IMR-90 (cell line): ENCODE data around the gene NT5M. TPM values are rescaled to one million over a fixed set of nuclear protein-coding genes. Genes with fewer than 3 reads are reported as not detected.

Source experiments
- ATAC-seq: fragments of 200-7000 bp; cut with Tn5 transposase; 2 replicates; pipeline ENCODE4 v1.9.1; 2020; ENCODE audit warnings: low read depth, mild to moderate bottlenecking, moderate library complexity
- BruUV-seq: library from RNA; stranded (reverse); fragments of 400-500 nt; replicated peaks from 2 replicates; lab custom pipeline; 2021; lab: Mats Ljungman, UMichigan
- CTCF ChIA-PET: fragments of 300-600 bp; formaldehyde crosslinking; extraction: SDS; loops from one replicate; lab custom pipeline; 2021; ENCODE audit warnings: antibody characterized with exemption; lab: Yijun Ruan, JAX
- POLR2A ChIA-PET: fragments of 300-600 bp; sonication (Branson Sonifier 250); formaldehyde crosslinking; loops from one replicate; lab custom pipeline; 2022; ENCODE audit warnings: antibody characterized with exemption; ENCODE audit not compliant: unreplicated experiment; lab: Charles Lee
- DNase-seq: peaks from one replicate; pipeline ENCODE4 v3.0.0; 2013
- H2AFZ ChIP-seq: replicated peaks from 2 replicates; pipeline ENCODE3; 2013; ENCODE audit warnings: low read length, mild to moderate bottlenecking; ENCODE audit not compliant: poor library complexity
- H2AK5ac ChIP-seq: 2 replicates; pipeline ENCODE4 v1.6.1; 2013; ENCODE audit warnings: low read depth, low read length, inconsistent platforms
- H2AK9ac ChIP-seq: replicated peaks from 2 replicates; pipeline ENCODE3; 2013; ENCODE audit warnings: mild to moderate bottlenecking, low read depth, low read length, moderate library complexity; ENCODE audit not compliant: poor library complexity
- H2BK120ac ChIP-seq: 2 replicates; pipeline ENCODE4 v1.6.1; 2013; ENCODE audit warnings: low read depth, low read length, inconsistent platforms
- H2BK15ac ChIP-seq: 3 replicates; pipeline ENCODE4 v1.6.1; 2013; ENCODE audit warnings: low read depth, low read length, inconsistent platforms
- H2BK20ac ChIP-seq: 2 replicates; pipeline ENCODE4 v1.6.1; 2013; ENCODE audit warnings: low read depth, mild to moderate bottlenecking, inconsistent platforms, low read length, moderate library complexity
- H2BK5ac ChIP-seq: 2 replicates; pipeline ENCODE4 v1.6.1; 2013; ENCODE audit warnings: mild to moderate bottlenecking, low read depth, low read length, inconsistent platforms; ENCODE audit not compliant: poor library complexity, severe bottlenecking
- H3K14ac ChIP-seq: replicated peaks from 2 replicates; pipeline ENCODE4 v1.6.1; 2013; ENCODE audit warnings: low read depth, low read length, inconsistent platforms
- H3K18ac ChIP-seq: 2 replicates; pipeline ENCODE4 v1.6.1; 2013; ENCODE audit warnings: low read depth, low read length, control low read depth
- H3K23ac ChIP-seq: 2 replicates; pipeline ENCODE4 v1.6.1; 2013; ENCODE audit warnings: low read depth, low read length, inconsistent platforms
- H3K27ac ChIP-seq: 2 replicates; pipeline ENCODE4 v1.5.1; 2013; ENCODE audit warnings: mild to moderate bottlenecking, control low read depth, low read length; ENCODE audit not compliant: insufficient read depth
- H3K27me3 ChIP-seq: 2 replicates; pipeline ENCODE4 v1.6.1; 2013; ENCODE audit warnings: low read length; ENCODE audit not compliant: control insufficient read depth, insufficient read depth
- H3K36me3 ChIP-seq: 2 replicates; pipeline ENCODE4 v1.6.1; 2013; ENCODE audit warnings: low read length, mixed read lengths; ENCODE audit not compliant: control insufficient read depth, insufficient read depth
- H3K4ac ChIP-seq: 2 replicates; pipeline ENCODE4 v1.6.1; 2013; ENCODE audit warnings: low read depth, low read length, inconsistent platforms
- H3K4me1 ChIP-seq: 2 replicates; pipeline ENCODE4 v1.6.1; 2013; ENCODE audit warnings: low read length, mixed read lengths; ENCODE audit not compliant: control insufficient read depth, insufficient read depth
- H3K4me2 ChIP-seq: 2 replicates; pipeline ENCODE4 v1.6.1; 2013; ENCODE audit warnings: low read depth, mild to moderate bottlenecking, control low read depth, low read length, moderate library complexity
- H3K4me3 ChIP-seq: 2 replicates; pipeline ENCODE4 v1.5.1; 2013; ENCODE audit warnings: low read depth, mild to moderate bottlenecking, control low read depth, low read length, moderate library complexity; ENCODE audit not compliant: insufficient read depth
- H3K56ac ChIP-seq: 2 replicates; pipeline ENCODE4 v1.6.1; 2013; ENCODE audit warnings: low read length, inconsistent platforms; ENCODE audit not compliant: insufficient read depth; ENCODE audit errors: extremely low read depth
- H3K79me1 ChIP-seq, 2 experiments: 2 replicates each; pipeline ENCODE4 v1.6.1; 2013; ENCODE audit warnings: low read length in 2 of 2, inconsistent platforms in 1 of 2, low read depth in 1 of 2
- H3K9ac ChIP-seq: 2 replicates; pipeline ENCODE4 v1.6.1; 2013; ENCODE audit warnings: low read depth, low read length, control low read depth
- H3K9me1 ChIP-seq: 2 replicates; pipeline ENCODE4 v1.6.1; 2013; ENCODE audit warnings: low read length, inconsistent platforms; ENCODE audit not compliant: insufficient read depth
- H3K9me3 ChIP-seq: 2 replicates; pipeline ENCODE4 v1.6.1; 2013; ENCODE audit warnings: low read length; ENCODE audit not compliant: control insufficient read depth, insufficient read depth
- H4K20me1 ChIP-seq: 2 replicates; pipeline ENCODE4 v1.6.1; 2013; ENCODE audit warnings: low read length, inconsistent platforms; ENCODE audit not compliant: insufficient read depth
- H4K5ac ChIP-seq: 2 replicates; pipeline ENCODE4 v1.6.1; 2013; ENCODE audit warnings: mild to moderate bottlenecking, low read depth, low read length, control low read depth
- H4K8ac ChIP-seq, 2 experiments: 2 replicates each; pipeline ENCODE4 v1.6.1; 2013; ENCODE audit warnings: low read depth in 2 of 2, low read length in 2 of 2, control low read depth in 1 of 2, inconsistent platforms in 1 of 2
- H4K91ac ChIP-seq: 2 replicates; pipeline ENCODE4 v1.6.1; 2013; ENCODE audit warnings: low read depth, low read length, inconsistent platforms; ENCODE audit not compliant: insufficient read depth
- CHD1 ChIP-seq: IDR thresholded peaks from 2 replicates; pipeline ENCODE4 v1.6.1; 2012; ENCODE audit warnings: low read depth, low read length, improper control_type of control experiment
- MAFK ChIP-seq: IDR thresholded peaks from 2 replicates; pipeline ENCODE4 v1.6.1; 2012; ENCODE audit warnings: low read depth, low read length, improper control_type of control experiment
- NFE2L2 ChIP-seq: fragments of 150-350 bp; IDR thresholded peaks from 2 replicates; pipeline ENCODE4 v1.6.1; 2016; ENCODE audit warnings: low read depth, mild to moderate bottlenecking, low read length
- RFX5 ChIP-seq: IDR thresholded peaks from 2 replicates; pipeline ENCODE4 v1.8.0; 2012; ENCODE audit warnings: low read depth, mild to moderate bottlenecking, low read length, moderate library complexity
- SMC3 ChIP-seq: fragments of 150-350 bp; IDR thresholded peaks from 2 replicates; pipeline ENCODE4 v1.6.1; 2016; ENCODE audit warnings: low read depth, mild to moderate bottlenecking, antibody characterized with exemption, low read length, moderate library complexity
- whole genome bisulfite sequencing, 2 experiments: methylation state at CpG; one replicate each; pipeline versions ENCODE4 v1.1.5 to v1.1.7; 2013; ENCODE audit warnings: missing lambda C conversion rate in 2 of 2; ENCODE audit not compliant: insufficient read length in 1 of 2; ENCODE audit errors: extremely low coverage in 2 of 2; 5-methylcytosine and 5-hydroxymethylcytosine counted together
- dilution Hi-C: fragments of 300-500 bp; cut with HindIII; formaldehyde crosslinking; loops from one replicate; pipeline ENCODE4 v1.14.3; 2018; ENCODE audit warnings: low sequenced_read_pairs; ENCODE audit not compliant: unreplicated experiment
- in situ Hi-C: fragments of 300-500 bp; cut with MboI; formaldehyde crosslinking; loops from 3 replicates; pipeline ENCODE4 v1.14.3; 2019; ENCODE audit warnings: low sequenced_read_pairs, inconsistent platforms, mixed read lengths
- intact Hi-C: fragments of 100-400 bp; cut with micrococcal nuclease; formaldehyde crosslinking; loops from 2 replicates; pipeline ENCODE4 v1.10.0; 2022
- polyA plus RNA-seq, 3 experiments: library from polyadenylated mRNA; depleted of rRNA; stranded (reverse); fragments of >200 nt; gene quantifications; 2 replicates each; pipeline ENCODE4 v1.2.3, GENCODE V29; 2012; ENCODE audit warnings: low replicate concordance in 1 of 3
- total RNA-seq: library from RNA; depleted of rRNA; stranded (reverse); fragments of >200 nt; gene quantifications from 2 replicates; pipeline ENCODE4 v1.2.3, GENCODE V29; 2012

The NT5M gene
- total and polyA plus RNA-seq, 2 of the 4 experiments (the other 2 are of a cell fraction) = 0.18 to 0.32 TPM

DNA sequence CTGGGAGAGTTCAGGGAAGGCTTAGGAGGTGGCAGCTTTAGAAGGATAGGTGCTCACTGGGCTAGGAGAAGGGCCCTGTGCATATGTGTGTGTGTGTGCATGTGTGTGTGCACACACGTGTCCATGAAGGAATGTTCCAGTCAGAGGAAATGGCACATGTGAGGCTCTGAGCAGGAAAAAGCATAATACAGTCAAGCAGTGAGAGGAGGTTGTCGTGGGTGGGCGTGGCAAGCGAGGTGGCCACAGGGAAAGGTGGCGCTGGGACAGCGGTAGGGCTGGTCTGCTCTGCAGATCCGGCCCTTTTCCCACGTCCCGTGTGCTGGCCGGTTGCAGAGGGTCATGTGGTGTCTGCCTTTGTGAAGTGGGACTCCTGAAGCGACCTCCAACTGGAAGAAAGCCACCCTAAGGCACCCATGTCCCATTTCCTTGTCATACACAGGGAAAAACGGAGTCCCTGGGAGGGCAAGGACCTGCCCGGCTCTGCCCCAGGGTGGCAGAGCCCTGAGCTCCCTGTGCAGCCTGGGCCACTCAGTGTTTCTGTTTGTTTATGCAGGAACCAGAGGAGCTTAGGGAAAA lies 40.1 kb downstream of the NT5M start:
- WGBS, 2 experiments = 63% methylated on average over 1 of the region's 13 CpGs; no CpG with 5 or more reads in 1 of the 2 experiments
- no peak overlapping the region for H2AFZ ChIP-seq
- ATAC-seq = no peak

More for the DNA sequence above, 40.1 kb downstream of the NT5M start:
- H3K27ac ChIP-seq = no peak overlapping the region
- no peak overlapping the region for H2BK120ac ChIP-seq
- H4K5ac ChIP-seq = no peak overlapping the region
- CTCF ChIA-PET = no interaction called here
- H3K9ac ChIP-seq = no peak overlapping the region
- H2BK20ac ChIP-seq = no peak overlapping the region
- no peak overlapping the region for H3K18ac ChIP-seq
- peaks cover 15% of the 10 kb centered on the region; the same call in 1 of the 2 replicates for H3K27me3 ChIP-seq
- H3K14ac ChIP-seq = no peak overlapping the region
- no peak overlapping the region for H2AK5ac ChIP-seq
- H3K4ac ChIP-seq = no peak overlapping the region
- no peak overlapping the region for H3K4me2 ChIP-seq
- no peak overlapping the region for H3K56ac ChIP-seq
- no peak for TF ChIP-seq MAFK
- no peak for TF ChIP-seq CHD1
- no peak for TF ChIP-seq SMC3
- no peak for TF ChIP-seq NFE2L2
- TF ChIP-seq RFX5 = no peak
- in situ Hi-C loops = no loop called here
- H3K4me1 ChIP-seq = no peaks in the 10 kb centered on the region
- H3K9me1 ChIP-seq = no peaks in the 10 kb centered on the region
- no peak overlapping the region for H3K4me3 ChIP-seq
- no peak overlapping the region for H2AK9ac ChIP-seq
- no peaks in the 10 kb centered on the region for H3K9me3 ChIP-seq
- no peak overlapping the region for H3K23ac ChIP-seq
- intact Hi-C loops = no loop called here
- no peak overlapping the region for H2BK15ac ChIP-seq
- DNase-seq = no peak
- H4K20me1 ChIP-seq = no peaks in the 10 kb centered on the region
- POLR2A ChIA-PET = no interaction called here
- no TSS peak for BruUV-seq
- H2BK5ac ChIP-seq = no peak overlapping the region
- dilution Hi-C loops = no loop called here
- H4K91ac ChIP-seq = no peak overlapping the region
- H3K79me1 ChIP-seq = no peaks in the 10 kb centered on the region
- H3K36me3 ChIP-seq = no peaks in the 10 kb centered on the region
- H4K8ac ChIP-seq = no peak overlapping the region
